HL-60 (cell line): ENCODE data around the gene ALPI.

Experiments
- DNase-seq, 2 experiments: peaks; one replicate each; pipeline ENCODE4 v3.0.0-alpha.2; 2010 to 2020; ENCODE audit warnings: low read depth in 1 of 2, low spot score in 1 of 2
- H3K27ac ChIP-seq: fragments of 250-450 bp; sonication (Bioruptor Pico); replicated peaks from 2 replicates; pipeline ENCODE4 v1.5.1; 2020; ENCODE audit warnings: mild to moderate bottlenecking, moderate library complexity
- H3K27me3 ChIP-seq: fragments of 250-450 bp; sonication (Bioruptor Pico); 2 replicates; pipeline ENCODE4 v1.5.1; 2021; ENCODE audit warnings: mild to moderate bottlenecking, moderate library complexity; ENCODE audit not compliant: insufficient read depth, poor library complexity, severe bottlenecking
- H3K4me3 ChIP-seq: replicated peaks from 2 replicates; pipeline ENCODE4 v1.5.1; 2011; ENCODE audit warnings: mild to moderate bottlenecking, control low read depth, low read length; ENCODE audit not compliant: insufficient read depth
- CTCF ChIP-seq: IDR thresholded peaks from one replicate; pipeline ENCODE4 v1.5.1; 2011; ENCODE audit warnings: low read length, control low read depth, inconsistent platforms; ENCODE audit not compliant: insufficient read depth
- GABPA ChIP-seq: IDR thresholded peaks from 2 replicates; pipeline ENCODE4 v1.6.1; 2012; ENCODE audit warnings: low read depth
- POLR2AphosphoS5 ChIP-seq: IDR thresholded peaks from 2 replicates; pipeline ENCODE4 v1.6.1; 2012; ENCODE audit warnings: low read depth
- SPI1 ChIP-seq: IDR thresholded peaks from 2 replicates; pipeline ENCODE4 v1.6.1; 2012; ENCODE audit warnings: low read depth, mild to moderate bottlenecking, borderline replicate concordance
- TF ChIP-seq, protein P1 (sequence below): IDR thresholded peaks from 2 replicates; pipeline ENCODE4 v1.6.1; 2012; ENCODE audit warnings: low read depth; ENCODE audit not compliant: insufficient replicate concordance

The ALPI gene

GRCh38 chr2:232418466-232419244 is 37.3 kb upstream of the ALPI start:
- peak; percentile 39 to 44 for DNase-seq
- Histone ChIP-seq H3K27me3 (peaks cover 42% of the 10 kb centered on the region), H3K27ac (no peak overlapping the region), H3K4me3 (peak overlapping the region; percentile 20)
- TF ChIP-seq POLR2AphosphoS5 (no peak), GABPA (no peak), CTCF (no peak)
- TF ChIP-seq, protein P1, sequence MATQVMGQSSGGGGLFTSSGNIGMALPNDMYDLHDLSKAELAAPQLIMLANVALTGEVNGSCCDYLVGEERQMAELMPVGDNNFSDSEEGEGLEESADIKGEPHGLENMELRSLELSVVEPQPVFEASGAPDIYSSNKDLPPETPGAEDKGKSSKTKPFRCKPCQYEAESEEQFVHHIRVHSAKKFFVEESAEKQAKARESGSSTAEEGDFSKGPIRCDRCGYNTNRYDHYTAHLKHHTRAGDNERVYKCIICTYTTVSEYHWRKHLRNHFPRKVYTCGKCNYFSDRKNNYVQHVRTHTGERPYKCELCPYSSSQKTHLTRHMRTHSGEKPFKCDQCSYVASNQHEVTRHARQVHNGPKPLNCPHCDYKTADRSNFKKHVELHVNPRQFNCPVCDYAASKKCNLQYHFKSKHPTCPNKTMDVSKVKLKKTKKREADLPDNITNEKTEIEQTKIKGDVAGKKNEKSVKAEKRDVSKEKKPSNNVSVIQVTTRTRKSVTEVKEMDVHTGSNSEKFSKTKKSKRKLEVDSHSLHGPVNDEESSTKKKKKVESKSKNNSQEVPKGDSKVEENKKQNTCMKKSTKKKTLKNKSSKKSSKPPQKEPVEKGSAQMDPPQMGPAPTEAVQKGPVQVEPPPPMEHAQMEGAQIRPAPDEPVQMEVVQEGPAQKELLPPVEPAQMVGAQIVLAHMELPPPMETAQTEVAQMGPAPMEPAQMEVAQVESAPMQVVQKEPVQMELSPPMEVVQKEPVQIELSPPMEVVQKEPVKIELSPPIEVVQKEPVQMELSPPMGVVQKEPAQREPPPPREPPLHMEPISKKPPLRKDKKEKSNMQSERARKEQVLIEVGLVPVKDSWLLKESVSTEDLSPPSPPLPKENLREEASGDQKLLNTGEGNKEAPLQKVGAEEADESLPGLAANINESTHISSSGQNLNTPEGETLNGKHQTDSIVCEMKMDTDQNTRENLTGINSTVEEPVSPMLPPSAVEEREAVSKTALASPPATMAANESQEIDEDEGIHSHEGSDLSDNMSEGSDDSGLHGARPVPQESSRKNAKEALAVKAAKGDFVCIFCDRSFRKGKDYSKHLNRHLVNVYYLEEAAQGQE, result no peak

DNA sequence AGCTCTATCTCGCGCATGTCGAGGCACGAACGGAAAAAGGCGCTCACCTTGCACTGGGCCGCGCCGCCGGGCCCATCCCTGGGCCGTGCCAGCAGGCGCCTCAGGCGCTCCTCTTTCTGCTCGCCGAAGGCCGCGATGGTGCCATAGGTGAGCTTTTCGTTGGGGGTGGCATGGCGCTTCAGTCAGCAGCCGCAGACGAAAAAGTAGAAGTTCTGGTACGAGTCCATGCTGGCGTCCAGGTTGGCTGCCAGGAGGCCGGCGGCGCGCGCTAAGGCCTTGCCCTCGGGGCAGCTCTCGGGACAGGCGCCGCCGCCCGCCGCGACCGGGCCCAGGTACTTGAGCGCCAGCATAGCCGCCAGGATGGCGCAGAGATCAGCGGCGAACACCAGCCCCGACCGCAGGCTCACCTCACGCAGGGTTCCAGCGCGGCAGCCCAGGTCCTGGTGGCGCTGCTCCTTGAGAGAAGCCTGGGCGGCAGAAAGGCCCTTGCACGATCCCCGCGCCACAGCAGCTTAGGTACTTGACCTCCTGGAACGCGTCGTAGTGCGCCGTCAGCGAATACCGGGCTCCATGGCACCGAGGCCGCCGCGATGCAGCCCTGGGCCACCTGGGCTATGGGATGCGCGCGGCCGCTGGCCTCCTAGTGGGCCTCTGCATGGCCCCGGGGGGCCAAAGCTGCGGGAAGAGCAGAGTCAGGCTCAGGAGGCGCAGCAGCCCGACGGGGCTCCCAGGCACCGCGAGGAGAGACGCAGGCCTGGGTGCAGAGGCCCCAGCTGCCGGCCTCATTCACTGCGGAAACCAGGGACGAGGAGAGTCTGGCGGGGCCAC is 36.5 kb upstream of the ALPI start:
- DNase-seq, result no peak
- H3K4me3 ChIP-seq, result no peak overlapping the region
- TF ChIP-seq, protein P1, result no peak
- TF ChIP-seq SPI1, result no peak
- TF ChIP-seq CTCF, result no peak
- H3K27ac ChIP-seq, result no peak overlapping the region
- peaks cover 42% of the 10 kb centered on the region for H3K27me3 ChIP-seq

GRCh38 chr2:232420073-232420454 is 35.9 kb upstream of the ALPI start:
- Histone ChIP-seq H3K27ac (no peak overlapping the region), H3K27me3 (peaks cover 44% of the 10 kb centered on the region), H3K4me3 (no peak overlapping the region)
- TF ChIP-seq, protein P1, result no peak
- TF ChIP-seq SPI1 (no peak), CTCF (no peak), POLR2AphosphoS5 (no peak), GABPA (no peak)
- no peak for DNase-seq
